ENCODE results near the gene GLS2. TPM values are rescaled to one million over a fixed set of nuclear protein-coding genes. Genes with fewer than 3 reads are reported as not detected.
A peak's percentile ranks its signal among the peaks of the same experiment; 100 is the strongest.
"Not testable (repeated sequence)": the region's sequence is repeated elsewhere in the genome, so short reads cannot be mapped to it uniquely, and the experiment has no call there.

GLS2 gene
- total RNA-seq, 4 donors from 2014 or later: 4.3 to 12.6 (median 6.8) TPM

GRCh38 chr12:56517854-56518253 lies 29.9 kb upstream of the GLS2 start:
- WGBS, 2 donors: 78 to 89% methylated on average over 2 of the region's 2 CpGs
- no peak for DNase-seq (ENCODE audit: low spot score in 2 of 2)
- intact Hi-C loops (cut with DNase I; ENCODE audit: low total_unique reads): loop anchor here (5.0 kb wide), 1 partner anchor 54 kb away; no protein-coding TSS in a partner anchor
- no peak overlapping the region for H3K4me3 ChIP-seq (ENCODE audit: low read depth, poor library complexity, severe bottlenecking)
- TF ChIP-seq POLR2A (IDR thresholded peaks at IDR 0.05) (no peak), CTCF (IDR thresholded peaks at IDR 0.05) (no peak)

DNA sequence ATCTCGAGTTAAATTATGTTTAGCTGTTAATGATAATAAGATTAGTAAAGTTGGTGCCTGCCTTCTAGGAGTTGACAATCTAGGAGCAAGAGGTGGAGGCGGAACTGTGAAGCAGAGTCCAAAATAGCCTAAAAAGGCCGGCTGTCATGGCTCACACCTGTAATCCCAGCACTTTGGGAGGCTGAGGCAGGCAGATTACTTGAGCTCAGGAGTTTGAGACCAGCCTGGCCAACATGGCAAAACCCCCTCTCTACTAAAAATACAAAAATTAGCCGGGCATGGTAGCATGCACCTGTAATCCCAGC lies 26.0 kb upstream of the GLS2 start:
- H3K4me3 ChIP-seq (ENCODE audit: low read depth, poor library complexity, severe bottlenecking); intact Hi-C loops (cut with DNase I; ENCODE audit: low total_unique reads); DNase-seq (ENCODE audit: low spot score in 2 of 2): not testable (repeated sequence)
- 55 to 62% methylated on average over 4 of the region's 4 CpGs for WGBS, 2 donors

- no peak for TF ChIP-seq CTCF (IDR thresholded peaks at IDR 0.05)
- TF ChIP-seq POLR2A (IDR thresholded peaks at IDR 0.05): no peak
- WGBS, 2 donors: 88 to 95% methylated on average over 16 of the region's 16 CpGs
- H3K4me3 ChIP-seq (ENCODE audit: low read depth, poor library complexity, severe bottlenecking): no peak overlapping the region
- DNase-seq (ENCODE audit: low spot score in 2 of 2): no peak
- intact Hi-C loops (cut with DNase I; ENCODE audit: low total_unique reads): no loop called here
These were observed 22.8 kb upstream of the GLS2 start for GRCh38 chr12:56510786-56511185.

DNA sequence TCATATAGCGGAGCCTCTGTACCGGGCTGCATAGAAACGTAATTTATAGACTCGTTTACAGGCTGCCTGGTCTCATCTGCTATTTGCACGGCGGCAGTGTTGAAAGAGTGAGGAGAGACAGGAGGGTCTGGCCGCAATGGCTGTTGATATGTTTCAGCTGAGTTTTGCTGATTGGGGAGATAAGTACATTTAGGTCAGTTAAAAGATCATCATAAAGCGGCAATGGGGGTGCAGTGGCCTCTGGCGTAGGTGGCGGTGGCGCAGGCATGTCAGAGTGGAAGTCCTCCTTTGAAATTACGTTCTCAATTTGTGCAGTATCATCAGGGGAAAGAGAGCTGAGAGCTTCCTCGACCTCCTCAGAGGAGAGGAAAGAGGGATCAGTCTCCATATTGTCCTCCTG lies 11.9 kb upstream of the GLS2 start:
- WGBS, 2 donors: 85 to 91% methylated on average over 13 of the region's 13 CpGs
- DNase-seq (ENCODE audit: low spot score in 2 of 2); intact Hi-C loops (cut with DNase I; ENCODE audit: low total_unique reads); H3K4me3 ChIP-seq (ENCODE audit: low read depth, poor library complexity, severe bottlenecking): not testable (repeated sequence)

GRCh38 chr12:56499452-56499851 lies 11.5 kb upstream of the GLS2 start:
- intact Hi-C loops (cut with DNase I; ENCODE audit: low total_unique reads): not testable (repeated sequence)

DNA sequence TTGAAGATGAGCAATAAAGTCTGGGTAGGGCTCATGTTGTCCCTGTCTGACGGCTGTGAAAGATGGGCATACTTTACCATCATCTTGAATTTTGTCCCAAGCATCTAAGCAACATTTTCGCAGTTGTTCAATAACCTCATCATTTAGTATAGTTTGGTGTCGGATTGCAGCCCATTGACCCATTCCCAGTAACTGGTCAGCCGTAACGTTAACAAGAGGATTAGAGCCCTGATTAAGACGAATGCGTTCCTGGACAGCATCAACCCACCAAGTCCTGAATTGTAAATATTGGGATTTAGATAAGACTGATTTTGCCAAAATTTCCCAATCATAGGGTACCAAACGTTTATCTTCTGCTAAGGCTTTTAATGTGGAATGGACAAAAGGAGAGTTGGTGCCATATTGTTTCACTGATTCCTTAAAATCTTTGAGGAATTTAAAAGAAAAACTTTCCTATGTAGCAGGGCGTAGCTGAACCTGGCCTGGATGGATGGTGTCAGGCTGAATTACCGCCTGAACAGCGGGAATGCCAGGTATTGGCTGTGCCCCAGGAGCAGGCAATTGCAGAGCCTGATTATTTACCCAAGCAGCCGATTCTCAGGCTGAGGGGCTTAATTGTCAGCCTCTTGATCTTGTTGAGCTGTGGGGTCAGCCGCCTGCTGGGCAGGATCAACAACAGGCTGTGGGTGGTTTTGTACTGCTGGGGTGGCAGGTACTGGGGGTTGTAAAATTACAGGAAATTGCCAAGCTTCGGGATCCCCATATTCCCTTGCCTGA lies 10.4 kb upstream of the GLS2 start:
- 85 to 86% methylated on average over 14 of the region's 14 CpGs for WGBS, 2 donors
- intact Hi-C loops (cut with DNase I; ENCODE audit: low total_unique reads); DNase-seq (ENCODE audit: low spot score in 2 of 2); H3K4me3 ChIP-seq (ENCODE audit: low read depth, poor library complexity, severe bottlenecking): not testable (repeated sequence)

More at GRCh38 chr12:56499452-56499851, 11.5 kb upstream of the GLS2 start:
- H3K4me3 ChIP-seq (ENCODE audit: low read depth, poor library complexity, severe bottlenecking); DNase-seq (ENCODE audit: low spot score in 2 of 2): not testable (repeated sequence)
- WGBS, 2 donors: 74 to 81% methylated on average over 9 of the region's 9 CpGs

- 9 to 13% methylated on average over 8 to 16 of the region's 17 CpGs for WGBS, 2 donors
- DNase-seq (ENCODE audit: low spot score in 2 of 2): peak; percentile 36 to 94
- H3K4me3 ChIP-seq (ENCODE audit: low read depth, poor library complexity, severe bottlenecking); intact Hi-C loops (cut with DNase I; ENCODE audit: low total_unique reads): not testable (repeated sequence)
These were observed 8.7 kb upstream of the GLS2 start for GRCh38 chr12:56496704-56497103.

- WGBS, 2 donors: 89 to 91% methylated on average over 11 to 21 of the region's 27 CpGs
- DNase-seq (ENCODE audit: low spot score in 2 of 2); H3K4me3 ChIP-seq (ENCODE audit: low read depth, poor library complexity, severe bottlenecking); intact Hi-C loops (cut with DNase I; ENCODE audit: low total_unique reads): not testable (repeated sequence)
These were observed 6.5 kb upstream of the GLS2 start for GRCh38 chr12:56494481-56494880.

- H3K4me3 ChIP-seq (ENCODE audit: low read depth, poor library complexity, severe bottlenecking); intact Hi-C loops (cut with DNase I; ENCODE audit: low total_unique reads); DNase-seq (ENCODE audit: low spot score in 2 of 2): not testable (repeated sequence)
- 91 to 96% methylated on average over 4 to 7 of the region's 15 CpGs for WGBS, 2 donors
These were observed 6.1 kb upstream of the GLS2 start for GRCh38 chr12:56494106-56494415.

GRCh38 chr12:56493409-56494105 lies 5.6 kb upstream of the GLS2 start:
- 82 to 89% methylated on average over 22 to 28 of the region's 31 CpGs for WGBS, 2 donors
- DNase-seq (ENCODE audit: low spot score in 2 of 2); H3K4me3 ChIP-seq (ENCODE audit: low read depth, poor library complexity, severe bottlenecking); intact Hi-C loops (cut with DNase I; ENCODE audit: low total_unique reads): not testable (repeated sequence)
